Astrocyte (in vitro differentiated cells and primary cell): ENCODE measurements around the gene HELT.

Source experiments
- CTCF ChIP-seq: IDR thresholded peaks from 2 replicates; pipeline ENCODE4 v1.5.1; 2011; ENCODE audit warnings: low read depth, mild to moderate bottlenecking, inconsistent platforms, low read length, moderate library complexity; ENCODE audit not compliant: insufficient read depth
- EZH2 ChIP-seq: IDR thresholded peaks from 2 replicates; pipeline ENCODE4 v1.6.1; 2012; ENCODE audit warnings: mild to moderate bottlenecking, low read length, inconsistent platforms; ENCODE audit not compliant: insufficient read depth

GRCh38 chr4:185018834-185019455 is 655 bp downstream of the HELT start:
- TF ChIP-seq CTCF (no peak), EZH2 (peak; percentile 36)
